ENCODE data around the gene RAB15. TPM values are rescaled to one million over a fixed set of nuclear protein-coding genes. Genes with fewer than 3 reads are reported as not detected.

RAB15 gene
- total RNA-seq, 1 donor from 2014 or later: 18.2 TPM

DNA sequence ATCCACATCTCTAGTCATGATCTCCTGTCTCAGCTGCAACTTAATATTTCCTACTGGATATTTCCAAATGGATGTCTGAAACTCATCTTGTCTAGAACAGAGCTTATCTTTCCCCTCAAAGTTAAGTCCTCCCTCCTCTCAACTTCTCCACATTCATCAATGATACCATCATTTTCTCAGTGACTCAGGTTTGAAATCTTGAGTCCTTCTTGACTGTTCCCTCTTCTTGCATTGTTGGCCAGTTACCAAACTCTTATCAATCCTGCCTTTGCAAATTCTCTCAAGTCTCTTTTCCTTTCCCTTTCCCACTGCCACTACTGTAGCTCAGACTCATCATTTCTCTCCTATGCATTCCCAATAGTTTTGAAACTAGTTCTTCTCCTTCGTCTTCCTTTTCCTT lies 72.2 kb downstream of the RAB15 start:
- H3K36me3 ChIP-seq (ENCODE audit: control insufficient read depth, insufficient read depth, low read length): no peaks in the 10 kb centered on the region
- no peaks in the 10 kb centered on the region for H3K27me3 ChIP-seq (ENCODE audit: control insufficient read depth, insufficient read depth, low read length)
- no peak for TF ChIP-seq CTCF (IDR thresholded peaks at IDR 0.05; ENCODE audit: insufficient read depth, low read length, poor library complexity, severe bottlenecking)
- DNase-seq (ENCODE audit: low read depth): no peak
- no peak overlapping the region for H3K4me3 ChIP-seq (ENCODE audit: low read depth, low read length)

Other genes starting within 250 kb of the RAB15 start
- gene SPTB, start 92.4 kb downstream of the RAB15 start, total RNA-seq: 0.21 and 0.54 TPM in 2 replicates
- 35.3 and 56.8 TPM in 2 replicates for gene CHURC1, start 57.9 kb downstream of the RAB15 start, total RNA-seq
- not detected in 2 replicates for gene GPX2, start 29.6 kb downstream of the RAB15 start, total RNA-seq
- gene FNTB, start 14.6 kb upstream of the RAB15 start, total RNA-seq: 18.0 and 18.3 TPM in 2 replicates
- gene MAX, start 130.2 kb upstream of the RAB15 start, total RNA-seq: 59.5 and 60.0 TPM in 2 replicates

Data from kidney epithelial cell (primary cell).